Activated CD8-positive, alpha-beta memory T cell treated with anti-CD3 and anti-CD28 coated beads, Interleukin-2, amount 50 U/mL, for 48 hours (primary cell): ENCODE results near the gene ASPSCR1.
A peak's percentile ranks its signal among the peaks of the same experiment; 100 is the strongest.

Experiments
- DNase-seq: peaks from one replicate; pipeline ENCODE4 v3.0.0-alpha.2; 2020

Gene ASPSCR1

DNA sequence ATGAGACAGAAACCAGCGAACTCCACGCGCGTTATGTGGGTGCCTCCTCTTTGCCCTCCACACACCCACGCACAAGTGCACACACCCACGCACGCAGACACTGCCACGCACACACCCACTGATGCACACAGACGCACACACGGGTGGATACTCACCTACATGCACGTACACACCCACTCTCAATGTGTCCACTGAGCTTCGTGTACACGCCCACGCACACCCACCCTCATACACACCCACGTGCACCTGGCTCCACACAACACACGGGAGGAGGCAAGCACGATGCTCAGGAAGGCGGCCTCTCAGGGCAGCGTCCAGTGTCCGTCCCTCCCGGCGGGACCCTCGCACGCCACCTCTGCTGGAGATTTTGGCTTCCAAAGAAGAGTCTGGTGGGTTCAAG, 70.0 kb downstream of the ASPSCR1 start:
- DNase-seq, result no peak

- DNase-seq, result no peak
Observed at GRCh38 chr17:82047914-82048570, 70.6 kb downstream of the ASPSCR1 start.

GRCh38 chr17:82048571-82048971, 71.1 kb downstream of the ASPSCR1 start:
- no peak for DNase-seq

DNA sequence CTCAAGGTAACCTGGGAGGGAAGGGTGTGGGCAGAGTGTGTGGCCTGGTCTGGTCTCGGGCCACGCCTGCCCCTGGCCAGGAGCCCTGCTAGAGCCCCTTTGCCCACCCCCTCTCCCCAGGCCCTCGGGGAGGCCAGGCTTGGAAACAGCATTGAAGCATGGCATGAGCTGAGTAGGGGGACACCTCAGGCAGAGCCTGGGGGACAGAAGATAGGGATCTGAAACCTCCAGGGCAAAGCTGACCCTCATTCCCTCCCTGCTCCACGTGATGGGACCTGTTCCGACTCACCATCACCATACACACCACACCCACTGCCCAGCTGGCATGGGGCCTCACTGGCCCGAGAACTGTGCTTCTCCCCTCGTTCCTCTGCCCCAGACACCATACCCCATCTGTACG, 71.7 kb downstream of the ASPSCR1 start:
- no peak for DNase-seq

GRCh38 chr17:82049521-82049971, 72.1 kb downstream of the ASPSCR1 start:
- no peak for DNase-seq

DNA sequence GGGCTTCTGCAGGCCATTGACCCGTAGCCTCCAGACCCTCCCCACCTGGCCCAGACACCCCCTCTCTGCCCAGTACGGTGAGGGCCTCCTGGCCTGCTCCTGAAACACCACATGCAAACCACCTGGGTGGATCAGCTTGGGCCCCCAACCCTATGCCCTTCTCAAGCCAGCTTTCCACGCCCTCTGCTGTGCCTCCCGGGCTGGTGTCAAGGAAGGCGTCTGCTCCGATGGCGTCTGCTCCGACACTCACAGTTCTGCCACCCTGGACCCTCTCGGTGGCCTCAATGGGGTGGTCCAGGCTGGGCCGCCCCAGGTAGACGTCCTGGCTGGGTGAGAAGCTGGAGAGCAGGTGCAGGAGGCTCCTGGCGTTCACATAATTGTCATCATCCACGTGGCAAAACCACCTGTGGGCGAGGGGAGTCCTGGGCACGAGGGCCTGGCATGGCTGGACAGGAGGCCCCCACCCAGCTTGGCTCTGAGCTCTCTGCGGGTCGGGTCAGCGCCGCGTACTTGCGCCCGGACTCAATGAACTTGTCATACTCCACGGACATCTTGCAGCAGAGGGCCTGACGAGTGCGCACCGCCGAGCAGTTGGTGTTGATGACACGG, 72.8 kb downstream of the ASPSCR1 start:
- no peak for DNase-seq

DNA sequence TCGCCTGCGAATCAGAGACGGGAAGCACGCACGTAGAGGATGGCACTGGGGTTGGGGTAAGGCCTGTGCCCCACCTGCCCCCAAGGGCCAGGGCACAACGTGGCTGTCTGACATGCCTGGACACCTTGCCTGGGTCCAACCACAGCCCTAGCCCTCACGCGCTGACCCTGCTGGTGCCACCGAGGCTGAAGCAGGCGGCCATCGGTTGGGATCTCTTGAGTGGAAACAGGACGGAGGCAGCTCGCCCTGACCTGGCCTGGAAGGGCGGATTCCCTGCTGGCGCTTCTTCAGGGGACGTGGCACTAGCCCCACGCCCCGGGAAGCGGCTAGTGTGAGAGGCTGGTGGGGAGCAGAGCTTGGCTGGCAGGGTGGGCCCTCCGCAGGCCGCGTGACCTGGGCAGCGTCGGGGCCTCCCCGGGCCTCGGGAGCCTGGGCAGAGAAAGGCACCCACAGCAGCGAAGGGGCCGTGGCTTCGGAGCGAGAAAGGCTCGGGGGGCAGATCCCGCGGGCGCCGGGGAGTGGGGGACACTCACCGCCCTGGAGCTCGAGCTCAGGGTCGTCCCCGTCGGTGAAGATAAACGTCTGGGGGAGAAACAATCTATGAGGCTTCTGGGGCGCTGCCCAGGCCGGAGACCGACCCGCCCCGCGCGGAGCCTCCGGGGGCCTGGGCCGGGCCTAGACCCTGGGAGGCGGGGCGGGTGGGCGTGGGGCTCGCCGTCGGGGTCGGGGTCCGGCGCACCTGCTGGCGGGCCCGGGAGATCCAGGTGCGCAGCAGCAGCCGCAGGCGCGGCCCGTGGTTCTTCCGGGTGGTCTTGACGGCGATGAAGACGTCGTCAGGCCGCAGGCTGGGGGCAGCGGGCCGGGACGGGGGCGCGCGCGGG, 73.6 kb downstream of the ASPSCR1 start:
- DNase-seq, result no peak

DNA sequence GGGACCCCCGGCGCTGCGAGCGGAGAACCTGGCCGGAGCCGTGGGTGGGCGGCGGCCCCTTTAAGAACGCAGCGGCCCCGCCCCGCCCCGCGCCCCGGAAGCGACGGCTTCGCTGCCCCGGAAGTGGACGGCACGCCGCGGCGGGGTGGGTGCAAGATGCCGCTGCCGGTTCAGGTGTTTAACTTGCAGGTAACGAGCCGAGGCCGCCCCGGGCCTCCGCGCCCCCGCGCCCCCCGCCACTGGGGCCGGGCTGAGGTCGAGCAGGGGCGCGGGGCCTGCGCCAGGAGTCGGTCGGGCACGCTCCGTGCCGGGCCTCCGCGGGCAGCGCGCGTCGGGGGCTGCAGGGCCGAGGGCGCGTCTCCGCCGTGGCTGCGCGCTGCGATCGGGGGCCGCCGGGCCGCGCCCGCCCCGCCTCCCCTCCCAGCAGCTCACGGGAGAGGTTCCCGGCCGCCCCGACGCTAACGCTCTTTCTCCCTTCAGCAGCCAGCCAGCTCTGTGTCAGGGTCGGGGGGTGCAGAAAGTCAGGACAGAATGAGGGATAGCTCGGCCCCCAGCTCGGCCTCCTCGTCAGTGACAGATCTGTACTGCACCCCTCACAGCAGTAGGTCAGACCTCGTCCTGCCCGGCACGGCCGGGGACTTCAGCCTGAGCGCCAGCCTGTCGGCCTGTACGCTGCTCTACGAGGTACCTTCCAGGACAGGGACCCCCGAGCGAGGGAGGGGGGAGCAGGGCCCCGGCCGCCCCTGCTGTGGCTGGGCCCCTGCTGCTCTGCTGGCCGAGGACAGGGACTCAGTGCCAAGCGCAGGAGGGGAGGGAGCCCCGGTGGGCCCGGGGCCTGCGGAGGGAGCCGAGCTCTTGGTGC, 74.6 kb downstream of the ASPSCR1 start, which contains the start of the genes GPS1 and RFNG:
Gene GPS1 (plus strand): TSS at position 123 of the 862 bp plus-strand sequence. CDS start 34 bp downstream, at position 157.
Gene RFNG (minus strand): TSS at position 36 of the 862 bp plus-strand sequence. CDS start 45 bp downstream, outside the sequence.
- DNase-seq, result peak; percentile 93

DNA sequence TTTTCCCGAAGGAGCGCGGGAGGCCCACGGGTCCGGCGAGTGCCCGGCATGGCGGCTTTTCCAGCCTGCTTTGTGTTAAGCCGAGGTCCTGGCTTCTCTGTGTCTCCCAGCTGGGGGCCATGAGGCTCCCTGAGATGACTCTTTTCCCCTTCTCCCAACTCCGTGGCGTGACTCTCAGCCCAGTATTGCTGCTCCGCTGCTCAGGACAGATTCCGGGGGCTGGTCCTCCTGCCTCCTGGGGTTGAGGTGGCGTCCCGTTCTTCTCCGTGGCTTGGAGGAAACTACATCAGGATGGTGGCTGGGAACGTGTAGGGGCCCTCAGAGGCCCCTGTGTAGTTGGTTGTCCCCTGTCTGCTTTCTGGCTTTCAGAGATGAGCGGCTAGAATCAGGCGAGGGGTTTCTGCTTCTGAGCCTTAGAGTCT, 75.2 kb downstream of the ASPSCR1 start:
- DNase-seq, result no peak

DNA sequence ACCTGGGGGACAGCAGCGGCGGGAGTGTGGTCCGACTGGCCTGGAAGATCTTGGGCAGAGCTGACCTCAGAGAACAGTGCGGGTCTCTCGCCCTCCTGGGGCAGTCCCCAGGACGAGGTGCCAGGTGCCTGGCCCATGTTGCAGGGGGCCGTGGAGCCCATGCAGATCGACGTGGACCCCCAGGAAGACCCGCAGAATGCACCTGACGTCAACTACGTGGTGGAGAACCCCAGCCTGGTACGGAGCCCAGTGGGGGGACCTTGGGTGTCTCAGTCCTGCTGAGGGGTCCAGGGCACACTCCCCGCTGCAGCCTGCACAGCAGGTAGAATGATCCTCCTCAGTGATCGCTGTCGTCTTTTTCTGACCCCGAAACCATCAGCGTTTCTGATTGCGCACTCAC, 75.7 kb downstream of the ASPSCR1 start:
- DNase-seq, result no peak

GRCh38 chr17:82053556-82054263, 76.3 kb downstream of the ASPSCR1 start:
- DNase-seq, result no peak

DNA sequence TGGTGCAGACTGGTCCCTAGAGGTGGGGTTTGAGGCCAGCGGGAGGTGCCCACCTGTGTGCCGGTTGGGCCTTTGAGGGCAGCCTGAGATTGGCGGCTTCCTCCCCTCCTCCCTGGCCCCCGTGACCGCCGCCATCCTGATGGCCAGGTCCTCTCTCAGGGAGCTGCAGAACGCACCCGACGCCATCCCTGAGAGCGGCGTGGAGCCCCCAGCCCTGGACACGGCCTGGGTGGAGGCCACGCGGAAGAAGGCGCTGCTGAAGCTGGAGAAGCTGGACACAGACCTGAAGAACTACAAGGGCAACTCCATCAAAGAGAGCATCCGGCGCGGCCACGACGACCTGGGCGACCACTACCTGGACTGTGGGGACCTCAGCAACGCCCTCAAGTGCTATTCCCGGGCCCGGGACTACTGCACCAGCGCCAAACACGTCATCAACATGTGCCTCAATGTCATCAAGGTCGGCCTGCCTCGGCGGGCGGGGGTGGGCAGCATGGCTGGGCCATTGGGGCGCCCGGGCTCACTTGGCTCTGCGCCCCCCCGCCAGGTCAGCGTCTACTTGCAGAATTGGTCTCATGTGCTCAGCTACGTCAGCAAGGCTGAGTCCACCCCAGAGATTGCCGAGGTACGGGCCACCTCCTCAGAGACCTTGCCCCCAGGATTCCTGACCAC, 77.1 kb downstream of the ASPSCR1 start:
- DNase-seq, result no peak

DNA sequence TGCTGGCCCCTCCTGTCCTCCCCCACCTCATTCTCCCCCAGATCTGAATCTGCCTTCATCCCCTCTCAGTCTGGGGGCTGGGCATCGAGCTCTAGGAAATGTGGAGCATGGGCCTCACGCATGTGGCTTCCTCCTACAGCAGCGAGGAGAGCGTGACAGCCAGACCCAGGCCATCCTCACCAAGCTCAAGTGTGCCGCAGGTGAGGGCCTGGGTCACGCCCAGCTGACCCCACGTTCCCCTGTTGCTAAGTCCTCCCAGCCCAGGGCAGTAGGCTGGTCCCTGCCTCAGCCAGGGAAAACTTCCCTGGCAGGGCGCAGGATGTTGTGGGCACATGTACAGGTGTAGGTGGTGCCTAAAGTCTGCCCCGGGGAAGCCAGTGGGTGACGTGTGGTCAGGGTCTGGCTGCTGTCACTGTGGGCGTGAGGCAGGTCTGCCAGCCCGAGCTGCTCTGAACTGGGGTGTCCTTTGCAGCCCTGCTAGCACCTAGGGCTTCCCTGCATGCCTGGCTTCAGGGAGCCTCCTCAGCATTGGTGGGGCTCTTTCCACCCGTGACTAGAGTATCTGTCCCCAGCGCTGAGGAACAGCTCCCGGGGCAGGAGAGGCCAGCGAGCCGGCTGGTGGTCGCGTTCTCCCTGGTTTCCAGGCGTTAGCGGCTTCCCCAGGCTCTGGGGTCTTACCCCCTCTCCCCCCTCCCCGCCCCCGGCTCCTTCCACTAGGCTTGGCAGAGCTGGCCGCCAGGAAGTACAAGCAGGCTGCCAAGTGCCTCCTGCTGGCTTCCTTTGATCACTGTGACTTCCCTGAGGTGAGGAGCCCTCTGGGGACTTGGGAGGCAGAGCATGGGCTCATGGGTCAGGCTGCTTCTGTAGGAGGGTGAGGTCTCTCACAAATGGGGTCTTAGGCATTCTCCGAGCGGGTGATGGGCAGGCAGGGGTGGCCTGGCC, 77.9 kb downstream of the ASPSCR1 start:
- DNase-seq, result no peak

DNA sequence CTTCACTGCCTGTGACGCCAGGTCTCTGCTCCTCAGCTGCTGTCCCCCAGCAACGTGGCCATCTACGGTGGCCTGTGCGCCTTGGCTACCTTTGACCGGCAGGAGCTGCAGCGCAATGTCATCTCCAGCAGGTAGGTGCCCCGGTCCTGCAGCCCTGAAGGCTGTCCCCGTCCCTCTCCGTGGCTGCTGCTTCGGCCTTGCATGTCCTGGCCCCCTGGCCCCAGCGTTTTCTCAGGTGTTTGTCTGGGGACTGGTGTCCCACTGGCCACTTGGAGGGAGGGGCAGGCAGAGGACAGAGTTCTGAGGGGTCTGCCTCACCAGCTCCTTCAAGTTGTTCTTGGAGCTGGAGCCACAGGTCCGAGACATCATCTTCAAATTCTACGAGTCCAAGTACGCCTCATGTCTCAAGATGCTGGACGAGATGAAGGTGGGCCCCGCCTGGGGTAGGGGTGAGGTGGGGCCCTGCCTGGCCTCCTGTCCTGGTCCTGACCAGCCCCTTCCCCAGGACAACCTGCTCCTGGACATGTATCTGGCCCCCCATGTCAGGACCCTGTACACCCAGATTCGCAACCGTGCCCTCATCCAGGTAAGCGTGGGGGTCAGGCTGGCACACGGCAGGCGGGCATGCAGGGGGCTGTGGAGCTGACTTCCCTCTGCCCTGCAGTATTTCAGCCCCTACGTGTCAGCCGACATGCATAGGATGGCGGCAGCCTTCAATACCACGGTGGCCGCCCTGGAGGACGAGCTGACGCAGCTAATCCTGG, 78.7 kb downstream of the ASPSCR1 start:
- no peak for DNase-seq

- DNase-seq, result no peak
Observed at GRCh38 chr17:82056729-82057621, 79.5 kb downstream of the ASPSCR1 start.

GRCh38 chr17:82058230-82058854, 80.9 kb downstream of the ASPSCR1 start:
- DNase-seq, result no peak

DNA sequence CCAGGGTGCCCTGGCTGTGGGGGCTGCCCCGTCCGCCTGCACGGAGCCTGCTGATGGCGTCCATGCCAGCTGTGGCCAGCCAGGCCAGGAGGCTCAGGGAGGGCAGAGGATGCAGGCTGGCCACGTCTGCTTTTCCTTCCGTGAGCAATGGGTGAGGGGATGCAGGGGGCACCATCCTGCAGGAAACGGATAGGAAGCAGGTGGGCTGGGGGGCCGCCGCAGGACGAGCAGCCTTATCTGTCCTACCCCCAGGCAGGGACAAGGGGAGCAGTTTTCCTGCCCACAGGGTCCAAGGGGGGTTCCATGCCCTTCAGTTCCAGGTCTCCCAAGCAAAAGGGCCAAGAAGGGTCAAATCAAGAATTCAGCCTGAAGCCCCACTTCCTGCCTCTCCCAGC, 81.4 kb downstream of the ASPSCR1 start:
- DNase-seq, result no peak
